ENCODE data around the gene GRK5. TPM values are rescaled to one million over a fixed set of nuclear protein-coding genes. Genes with fewer than 3 reads are reported as not detected.
A peak's percentile ranks its signal among the peaks of the same experiment; 100 is the strongest.
"Not testable (repeated sequence)": the region's sequence is repeated elsewhere in the genome, so short reads cannot be mapped to it uniquely, and the experiment has no call there.

Gene GRK5
- total RNA-seq, 4 donors from 2014 or later: 10.0 to 61.9 (median 18.1) TPM

GRCh38 chr10:119233821-119234220 lies 26.4 kb downstream of the GRK5 start:
- DNase-seq: no peak
- H3K27ac ChIP-seq: peak overlapping the region in 2 of 4 donors; percentile 39 to 43
- no peak for TF ChIP-seq POLR2A (IDR thresholded peaks at IDR 0.05)
- TF ChIP-seq CTCF (IDR thresholded peaks at IDR 0.05): no peak
- no peaks in the 10 kb centered on the region for H3K9me3 ChIP-seq
- no peaks in the 10 kb centered on the region for H3K36me3 ChIP-seq
- H3K4me3 ChIP-seq: no peak overlapping the region
- H3K27me3 ChIP-seq: no peaks in the 10 kb centered on the region
- H3K4me1 ChIP-seq: peaks cover 0 to 50% (median 2%) of the 10 kb centered on the region in 4 donors

GRCh38 chr10:119235356-119235755 lies 28.0 kb downstream of the GRK5 start:
- no peaks in the 10 kb centered on the region for H3K36me3 ChIP-seq
- no peaks in the 10 kb centered on the region for H3K9me3 ChIP-seq
- TF ChIP-seq CTCF (IDR thresholded peaks at IDR 0.05) (no peak), POLR2A (IDR thresholded peaks at IDR 0.05) (no peak)
- peak overlapping the region in 1 of 4 donors; percentile 39 for H3K27ac ChIP-seq
- H3K4me3 ChIP-seq: no peak overlapping the region
- peaks cover 0 to 52% (median 2%) of the 10 kb centered on the region in 4 donors for H3K4me1 ChIP-seq
- H3K27me3 ChIP-seq: no peaks in the 10 kb centered on the region
- no peak for DNase-seq

GRCh38 chr10:119237722-119238436 lies 30.5 kb downstream of the GRK5 start:
- Histone ChIP-seq H3K4me1 (peaks cover 0 to 50% (median 2%) of the 10 kb centered on the region in 4 donors), H3K27me3 (no peaks in the 10 kb centered on the region), H3K4me3 (no peak overlapping the region), H3K27ac (peak overlapping the region in 3 of 4 donors; percentile 32 to 70 (median 46)), H3K9me3 (no peaks in the 10 kb centered on the region), H3K36me3 (no peaks in the 10 kb centered on the region)
- no peak for DNase-seq
- TF ChIP-seq CTCF (IDR thresholded peaks at IDR 0.05) (no peak), POLR2A (IDR thresholded peaks at IDR 0.05) (no peak)

- H3K27me3 ChIP-seq: no peaks in the 10 kb centered on the region
- no peak for DNase-seq
- no peak for TF ChIP-seq POLR2A (IDR thresholded peaks at IDR 0.05)
- TF ChIP-seq CTCF (IDR thresholded peaks at IDR 0.05): no peak
- no peaks in the 10 kb centered on the region for H3K9me3 ChIP-seq
- no peak overlapping the region for H3K4me3 ChIP-seq
- peaks cover 0 to 43% (median 2%) of the 10 kb centered on the region in 4 donors for H3K4me1 ChIP-seq
- H3K36me3 ChIP-seq: no peaks in the 10 kb centered on the region
- H3K27ac ChIP-seq: peak overlapping the region in 3 of 4 donors; percentile 17 to 70 (median 46)
Observed at GRCh38 chr10:119238577-119238976, 31.2 kb downstream of the GRK5 start.

- Histone ChIP-seq H3K4me1 (peaks cover 0 to 39% (median 2%) of the 10 kb centered on the region in 4 donors), H3K27ac (peak overlapping the region in 3 of 4 donors; percentile 17 to 70 (median 17))
- not testable (repeated sequence) for H3K36me3 ChIP-seq, H3K9me3 ChIP-seq, H3K4me3 ChIP-seq, DNase-seq, H3K27me3 ChIP-seq
Observed at GRCh38 chr10:119239015-119239414, 31.6 kb downstream of the GRK5 start.

- H3K4me3 ChIP-seq, H3K9me3 ChIP-seq, DNase-seq, H3K36me3 ChIP-seq, H3K27me3 ChIP-seq: not testable (repeated sequence)
- H3K27ac ChIP-seq: peak overlapping the region in 2 of 4 donors; percentile 17 to 20
- peaks cover 0 to 39% (median 0%) of the 10 kb centered on the region in 4 donors for H3K4me1 ChIP-seq
Observed at GRCh38 chr10:119239630-119240029, 32.3 kb downstream of the GRK5 start.

All from Peyer's patch (tissue), 4 donors.